T-helper 17 cell (primary cell): ENCODE measurements around the gene ASXL1. TPM values are rescaled to one million over a fixed set of nuclear protein-coding genes. Genes with fewer than 3 reads are reported as not detected.
"Not testable (repeated sequence)": the region's sequence is repeated elsewhere in the genome, so short reads cannot be mapped to it uniquely, and the experiment has no call there.

ENCODE experiments used
- ATAC-seq: fragments of 150-1000 bp; cut with Tn5 transposase; 2 replicates; pipeline ENCODE4 v1.10.0; 2021; ENCODE audit warnings: mild to moderate bottlenecking, moderate library complexity
- DNase-seq, 3 donors: peaks; one replicate each; pipeline versions ENCODE4 v3.0.0 to v3.0.0-alpha.2; 2020 to 2021
- H3K9me3 ChIP-seq: one replicate; pipeline ENCODE4 v1.7.0; 2013; ENCODE audit warnings: low read length, mild to moderate bottlenecking; ENCODE audit not compliant: control insufficient read depth, poor library complexity, severe bottlenecking
- H3K27ac Mint-ChIP-seq: one replicate; pipeline ENCODE4 v1.8.0; 2022; ENCODE audit warnings: mild to moderate bottlenecking, moderate library complexity, mixed read lengths
- H3K27me3 Mint-ChIP-seq: one replicate; pipeline ENCODE4 v1.8.0; 2022; ENCODE audit warnings: mixed read lengths
- H3K36me3 Mint-ChIP-seq: one replicate; pipeline ENCODE4 v1.8.0; 2022; ENCODE audit warnings: low read depth, mixed read lengths
- H3K4me1 Mint-ChIP-seq: one replicate; pipeline ENCODE4 v1.8.0; 2022; ENCODE audit warnings: mild to moderate bottlenecking, mixed read lengths
- H3K4me3 Mint-ChIP-seq: one replicate; pipeline ENCODE4 v1.8.0; 2022; ENCODE audit warnings: mild to moderate bottlenecking, moderate library complexity, mixed read lengths
- total RNA-seq, 4 donors: library from RNA in 2 of 4; stranded (reverse) in 2 of 4; gene quantifications; one replicate each; pipeline ENCODE4 v1.2.3 and lab custom pipeline; 2022 to 2026

ASXL1 gene
- total RNA-seq, 2 donors from 2014 or later = 198 to 207 TPM

DNA sequence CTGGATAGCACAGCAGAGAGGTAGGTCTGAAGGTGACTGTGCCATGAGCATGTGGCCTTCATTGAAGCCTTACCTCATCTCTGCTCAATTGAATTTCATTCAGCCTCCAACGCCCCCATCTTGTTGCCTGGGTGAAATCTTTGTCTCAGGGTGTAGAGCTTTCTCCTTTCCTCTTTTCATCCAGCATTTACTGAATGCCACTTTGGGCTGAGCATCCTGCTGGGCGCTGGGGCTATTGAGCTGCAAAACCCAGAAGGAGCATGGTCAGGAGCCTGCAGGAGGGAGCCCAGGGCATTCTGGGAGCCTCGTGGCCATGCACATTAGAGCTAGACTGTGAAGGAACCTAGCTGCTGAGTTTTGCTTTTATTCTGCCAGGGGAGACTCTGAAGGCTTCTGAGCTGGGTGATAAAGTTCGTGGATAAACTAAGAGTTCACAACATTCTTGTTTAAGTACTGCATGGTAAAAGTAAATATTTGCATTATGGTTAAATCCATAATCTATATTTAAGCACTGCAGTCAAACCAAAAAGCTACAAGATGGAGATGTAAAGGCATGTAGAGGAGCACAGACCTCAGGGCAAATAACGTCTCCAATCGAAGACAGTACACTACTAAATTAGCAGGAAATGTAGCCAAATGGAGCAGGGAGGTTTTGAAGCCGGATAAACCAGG, 13.2 kb upstream of the ASXL1 start:
- Mint-ChIP-seq H3K27me3 (no peaks in the 10 kb centered on the region), H3K4me1 (peaks cover 4% of the 10 kb centered on the region), H3K27ac (no peak overlapping the region), H3K36me3 (peaks cover 4% of the 10 kb centered on the region), H3K4me3 (no peak overlapping the region)
- no peaks in the 10 kb centered on the region for H3K9me3 ChIP-seq
- ATAC-seq (no peak), DNase-seq (no peak)

DNA sequence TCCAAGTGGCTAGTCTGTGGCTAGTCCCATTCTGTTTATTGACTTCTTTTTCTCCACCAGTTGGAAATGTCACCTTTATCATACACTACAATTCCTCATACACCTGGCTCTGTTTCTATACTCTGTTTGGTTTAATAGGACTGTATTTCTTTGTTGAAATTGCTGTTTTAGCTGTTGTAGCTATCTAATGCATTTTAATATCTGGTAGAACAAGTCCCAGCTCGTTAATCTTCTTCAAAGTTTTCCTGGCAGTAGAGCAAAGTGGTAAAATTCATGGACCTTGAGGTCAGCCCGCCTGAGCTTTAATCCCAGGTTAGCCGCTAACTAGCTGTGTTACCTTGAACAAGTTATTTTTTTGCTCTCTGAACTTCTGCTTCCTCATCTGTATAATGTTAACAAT, 9.9 kb upstream of the ASXL1 start:
- DNase-seq (no peak), ATAC-seq (no peak)
- H3K4me3 Mint-ChIP-seq = no peak overlapping the region
- no peak overlapping the region for H3K27ac Mint-ChIP-seq
- H3K9me3 ChIP-seq = no peaks in the 10 kb centered on the region
- H3K4me1 Mint-ChIP-seq = no peaks in the 10 kb centered on the region
- no peaks in the 10 kb centered on the region for H3K27me3 Mint-ChIP-seq
- H3K36me3 Mint-ChIP-seq = peaks cover 2% of the 10 kb centered on the region

GRCh38 chr20:32350421-32350820, 7.7 kb upstream of the ASXL1 start:
- H3K36me3 Mint-ChIP-seq = peaks cover 2% of the 10 kb centered on the region
- H3K4me1 Mint-ChIP-seq = no peaks in the 10 kb centered on the region
- DNase-seq = no peak
- no peak overlapping the region for H3K4me3 Mint-ChIP-seq
- H3K27ac Mint-ChIP-seq = no peak overlapping the region
- ATAC-seq = no peak
- no peaks in the 10 kb centered on the region for H3K9me3 ChIP-seq
- H3K27me3 Mint-ChIP-seq = no peaks in the 10 kb centered on the region

DNA sequence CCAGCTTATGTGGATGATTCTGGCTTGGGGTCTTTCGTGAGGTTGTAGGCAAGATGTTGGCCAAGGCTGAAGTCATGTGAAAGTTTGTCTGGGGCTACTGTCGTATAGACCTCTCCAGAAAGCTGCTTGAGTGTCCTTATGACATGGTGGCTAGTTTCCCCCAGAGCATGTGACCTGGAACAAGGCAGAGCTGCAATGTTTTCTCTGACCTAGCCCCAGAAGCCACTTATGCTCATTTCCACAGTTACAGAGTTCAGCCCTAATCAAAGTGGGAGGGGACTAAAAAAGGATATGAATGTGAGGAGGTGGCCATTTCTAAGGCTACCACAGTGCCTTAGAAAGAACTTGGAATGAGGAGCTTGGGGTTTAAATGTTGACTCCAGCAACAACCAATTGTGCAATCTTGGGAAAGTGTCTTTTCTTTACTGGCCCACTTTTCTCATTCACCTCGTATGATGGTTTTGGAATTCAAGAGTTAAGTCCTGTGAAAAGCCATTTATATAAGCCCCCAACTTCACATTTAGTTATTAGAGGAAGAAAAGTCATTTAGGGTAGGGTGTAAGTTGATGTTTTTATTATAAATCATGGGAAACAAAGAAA, 5.9 kb upstream of the ASXL1 start:
- H3K4me3 Mint-ChIP-seq = no peak overlapping the region
- no peak for ATAC-seq

DNA sequence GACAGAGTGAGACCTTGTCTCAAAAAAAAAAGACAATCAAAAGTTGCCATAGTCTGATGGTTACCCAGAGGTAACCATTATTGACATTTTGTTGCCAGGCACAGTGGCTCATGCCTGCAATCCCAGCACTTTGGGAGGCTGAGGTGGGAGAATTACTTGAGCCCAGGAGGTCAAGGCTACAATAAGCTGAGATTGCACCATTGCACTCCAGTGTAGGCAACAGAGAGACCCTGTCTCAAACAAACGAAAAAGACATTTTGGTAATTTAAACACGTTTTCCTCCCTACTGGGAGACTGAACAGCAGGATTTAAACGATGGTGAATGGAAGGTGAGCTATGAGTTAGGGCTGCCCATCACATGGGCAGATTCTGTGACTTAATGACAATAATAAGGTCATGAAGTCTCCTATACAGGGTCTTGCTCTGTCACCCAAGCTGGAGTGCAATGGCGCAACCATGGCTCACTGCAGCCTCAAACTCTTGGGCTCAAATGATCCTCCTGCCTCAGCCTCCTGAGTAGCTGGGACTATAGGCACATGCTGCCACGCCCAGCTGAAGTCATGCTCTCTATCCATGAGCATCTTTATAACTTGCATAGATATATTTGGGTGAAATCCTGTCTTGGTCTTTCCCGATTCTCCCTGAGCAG, 4.2 kb upstream of the ASXL1 start:
- no peaks in the 10 kb centered on the region for H3K9me3 ChIP-seq
- no peak overlapping the region for H3K4me3 Mint-ChIP-seq
- peaks cover 2% of the 10 kb centered on the region for H3K36me3 Mint-ChIP-seq
- H3K27ac Mint-ChIP-seq = no peak overlapping the region
- no peaks in the 10 kb centered on the region for H3K27me3 Mint-ChIP-seq
- peaks cover 5% of the 10 kb centered on the region for H3K4me1 Mint-ChIP-seq
- DNase-seq = no peak
- no peak for ATAC-seq

More for the DNA sequence above, 5.9 kb upstream of the ASXL1 start:
- Mint-ChIP-seq H3K27me3 (no peaks in the 10 kb centered on the region), H3K27ac (no peak overlapping the region), H3K36me3 (peaks cover 2% of the 10 kb centered on the region), H3K4me1 (peaks cover 1% of the 10 kb centered on the region)
- no peak for DNase-seq
- H3K9me3 ChIP-seq = no peaks in the 10 kb centered on the region

- Mint-ChIP-seq H3K27me3 (no peaks in the 10 kb centered on the region), H3K4me3 (no peak overlapping the region), H3K27ac (peak overlapping the region; percentile 29), H3K4me1 (peaks cover 11% of the 10 kb centered on the region), H3K36me3 (no peaks in the 10 kb centered on the region)
- no peaks in the 10 kb centered on the region for H3K9me3 ChIP-seq
- DNase-seq (no peak), ATAC-seq (no peak)
Observed at GRCh38 chr20:32354592-32355416, 3.3 kb upstream of the ASXL1 start.

- Mint-ChIP-seq H3K4me1 (peaks cover 16% of the 10 kb centered on the region), H3K4me3 (no peak overlapping the region), H3K27ac (peak overlapping the region; percentile 29), H3K36me3 (no peaks in the 10 kb centered on the region), H3K27me3 (no peaks in the 10 kb centered on the region)
- no peak for DNase-seq
- no peaks in the 10 kb centered on the region for H3K9me3 ChIP-seq
- no peak for ATAC-seq
Observed at GRCh38 chr20:32355417-32355841, 2.7 kb upstream of the ASXL1 start.

DNA sequence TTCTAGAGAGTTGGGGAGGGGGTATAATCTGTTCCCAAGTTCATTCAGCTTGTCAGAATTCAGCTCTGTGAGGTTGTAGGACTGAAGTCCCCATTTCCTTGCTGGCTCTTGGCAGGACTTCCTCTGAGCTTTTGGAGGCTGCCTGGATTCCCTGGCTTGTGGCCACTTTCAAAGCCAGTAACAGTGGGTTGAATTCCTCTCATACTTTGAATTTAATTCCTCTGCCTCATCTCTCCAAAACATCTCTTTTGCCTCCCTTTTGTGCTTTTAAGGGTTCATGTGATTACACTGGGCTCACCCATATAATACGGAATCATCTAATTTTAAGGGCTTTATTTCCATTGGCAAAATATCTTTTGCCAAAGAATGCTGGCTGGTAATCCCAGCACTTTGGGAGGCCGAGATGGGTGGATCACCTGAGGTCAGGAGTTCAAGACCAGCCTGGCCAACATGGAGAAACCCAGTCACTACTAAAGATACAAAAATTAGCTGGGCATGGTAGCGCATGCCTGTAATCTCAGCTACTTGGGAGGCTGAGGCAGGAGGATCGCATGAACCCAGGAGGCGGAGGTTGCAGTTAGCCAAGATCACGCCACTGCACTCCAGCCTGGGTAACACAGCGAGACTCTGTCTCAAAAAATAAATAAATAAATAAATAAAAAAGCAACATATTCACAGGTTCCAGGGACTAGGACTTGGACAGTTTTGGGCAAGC, 2.1 kb upstream of the ASXL1 start:
- not testable (repeated sequence) for H3K36me3 Mint-ChIP-seq, H3K4me3 Mint-ChIP-seq, H3K27me3 Mint-ChIP-seq, DNase-seq, H3K9me3 ChIP-seq, ATAC-seq
- peak overlapping the region; percentile 29 for H3K27ac Mint-ChIP-seq
- H3K4me1 Mint-ChIP-seq = peaks cover 21% of the 10 kb centered on the region

DNA sequence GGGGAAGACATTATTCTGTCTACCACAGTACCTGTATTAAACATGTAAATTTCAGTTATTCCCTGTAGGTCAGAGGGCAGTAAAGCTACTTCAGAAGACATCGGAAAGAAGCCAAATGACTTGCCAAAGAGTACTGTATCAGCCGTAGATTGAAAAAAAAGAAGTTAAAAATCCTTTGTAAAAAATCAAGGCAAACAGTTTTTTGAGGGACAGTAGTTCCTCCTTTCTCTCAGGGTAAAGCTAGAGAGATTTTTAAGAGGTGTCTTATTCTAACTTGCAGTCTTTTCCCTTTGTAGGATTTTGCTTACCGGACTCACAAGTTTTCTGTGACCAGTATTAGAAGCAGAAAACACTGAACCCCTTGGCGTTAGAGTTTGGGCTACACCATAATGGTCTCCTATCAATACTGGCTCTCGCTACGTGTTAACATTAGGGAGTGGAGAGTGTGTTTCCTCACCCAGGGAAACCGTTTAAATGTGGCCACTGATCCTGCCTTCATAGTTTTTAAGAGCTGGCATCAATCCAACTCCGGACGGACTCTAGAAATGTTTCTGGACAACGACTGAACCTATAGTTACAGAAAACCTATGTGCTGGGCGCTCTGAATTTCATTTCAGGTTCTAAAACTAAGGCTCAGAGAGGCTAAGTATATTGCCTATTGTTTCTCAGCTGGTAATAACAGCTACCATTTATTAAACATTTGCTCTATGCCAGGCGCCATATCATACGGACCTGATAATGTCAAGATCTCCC, 1.3 kb upstream of the ASXL1 start:
- Mint-ChIP-seq H3K27me3 (no peaks in the 10 kb centered on the region), H3K4me1 (peaks cover 25% of the 10 kb centered on the region), H3K4me3 (peak overlapping the region; percentile 96), H3K36me3 (no peaks in the 10 kb centered on the region), H3K27ac (peak overlapping the region; percentile 95)
- ATAC-seq (no peak), DNase-seq (no peak)
- H3K9me3 ChIP-seq = no peaks in the 10 kb centered on the region

- Mint-ChIP-seq H3K4me1 (peaks cover 31% of the 10 kb centered on the region), H3K4me3 (peak overlapping the region; percentile 96), H3K27me3 (no peaks in the 10 kb centered on the region), H3K36me3 (no peaks in the 10 kb centered on the region), H3K27ac (peak overlapping the region; percentile 95)
- no peak for ATAC-seq
- no peak for DNase-seq
- no peaks in the 10 kb centered on the region for H3K9me3 ChIP-seq
Observed at GRCh38 chr20:32357375-32357868, 709 bp upstream of the ASXL1 start.

DNA sequence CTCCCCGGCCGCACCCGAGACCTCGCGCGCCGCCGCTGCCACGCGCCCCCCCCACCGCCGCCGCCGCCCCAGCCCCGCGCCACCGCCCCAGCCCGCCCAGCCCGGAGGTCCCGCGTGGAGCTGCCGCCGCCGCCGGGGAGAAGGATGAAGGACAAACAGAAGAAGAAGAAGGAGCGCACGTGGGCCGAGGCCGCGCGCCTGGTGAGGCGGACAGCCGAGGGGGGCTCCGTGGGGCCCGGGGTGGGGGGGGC, 426 bp downstream of the ASXL1 start:
- no peak for ATAC-seq
- peaks cover 42% of the 10 kb centered on the region for H3K4me1 Mint-ChIP-seq
- no peaks in the 10 kb centered on the region for H3K9me3 ChIP-seq
- no peaks in the 10 kb centered on the region for H3K27me3 Mint-ChIP-seq
- DNase-seq = no peak
- H3K4me3 Mint-ChIP-seq = peak overlapping the region; percentile 96
- peak overlapping the region; percentile 95 for H3K27ac Mint-ChIP-seq
- H3K36me3 Mint-ChIP-seq = no peaks in the 10 kb centered on the region

- peak overlapping the region; percentile 97 for H3K27ac Mint-ChIP-seq
- no peaks in the 10 kb centered on the region for H3K27me3 Mint-ChIP-seq
- H3K4me3 Mint-ChIP-seq = peak overlapping the region; percentile 96
- ATAC-seq (peak; percentile 35), DNase-seq (peak; percentile 54 to 73 (median 70))
- H3K36me3 Mint-ChIP-seq = no peaks in the 10 kb centered on the region
- no peaks in the 10 kb centered on the region for H3K9me3 ChIP-seq
- peaks cover 46% of the 10 kb centered on the region for H3K4me1 Mint-ChIP-seq
Observed at GRCh38 chr20:32358883-32359632, 927 bp downstream of the ASXL1 start.
